ELR (cell line): ENCODE results near the gene DKKL1.
A peak's percentile ranks its signal among the peaks of the same experiment; 100 is the strongest.
"Not testable (repeated sequence)": the region's sequence is repeated elsewhere in the genome, so short reads cannot be mapped to it uniquely, and the experiment has no call there.

Source experiments
- DNase-seq: peaks from one replicate; pipeline ENCODE4 v3.0.0-alpha.2; 2015; ENCODE audit warnings: low read depth

Gene DKKL1

DNA sequence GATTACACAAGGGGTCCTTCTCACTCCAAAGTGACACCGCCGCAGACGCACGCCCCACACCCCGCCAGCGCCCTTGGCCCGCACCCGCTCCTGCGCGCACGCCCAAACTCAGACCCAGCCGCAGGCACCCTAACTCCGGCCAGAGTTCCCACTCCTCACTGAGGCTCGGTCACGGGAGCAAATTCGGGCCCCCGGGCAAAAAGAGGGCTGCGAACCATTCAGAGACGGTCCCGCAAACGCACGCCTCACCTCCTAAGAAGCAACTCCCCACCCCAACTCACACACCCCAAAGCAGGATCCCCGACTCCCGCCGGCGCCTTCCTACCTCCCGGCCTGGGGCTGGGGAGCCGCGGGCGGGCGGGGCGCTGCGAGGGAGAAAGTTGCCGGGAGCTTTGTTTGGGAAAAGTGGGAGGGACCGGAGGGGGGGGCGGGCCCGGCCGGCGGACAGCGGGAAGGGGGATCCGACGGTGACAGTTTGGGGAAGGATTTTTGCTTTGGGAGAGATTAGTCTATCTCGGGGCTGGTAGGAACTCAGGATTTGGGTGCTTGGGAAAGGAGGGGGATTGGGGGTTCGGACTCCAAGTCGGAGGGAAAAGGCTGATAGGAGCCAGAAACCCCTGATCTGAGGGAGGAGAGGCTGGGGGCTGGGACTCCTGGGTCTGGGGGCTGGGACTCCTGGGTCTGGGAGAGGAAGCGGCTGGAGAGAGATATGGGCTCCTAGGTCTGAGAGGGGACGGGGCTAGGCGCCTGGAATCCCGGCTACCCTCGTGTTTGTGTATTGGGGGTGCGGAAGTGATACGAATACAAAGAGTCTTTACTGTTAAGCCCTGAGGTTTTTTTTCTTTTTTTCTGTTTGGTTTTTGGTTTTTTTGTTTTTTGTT is 1.4 kb upstream of the DKKL1 start, which contains the start of gene TEAD2:
Gene TEAD2, minus strand, starts transcription at position 369 of the 881 bp plus-strand sequence. CDS start 2,341 bp downstream, outside the sequence.
- peak; percentile 64 for DNase-seq

DNA sequence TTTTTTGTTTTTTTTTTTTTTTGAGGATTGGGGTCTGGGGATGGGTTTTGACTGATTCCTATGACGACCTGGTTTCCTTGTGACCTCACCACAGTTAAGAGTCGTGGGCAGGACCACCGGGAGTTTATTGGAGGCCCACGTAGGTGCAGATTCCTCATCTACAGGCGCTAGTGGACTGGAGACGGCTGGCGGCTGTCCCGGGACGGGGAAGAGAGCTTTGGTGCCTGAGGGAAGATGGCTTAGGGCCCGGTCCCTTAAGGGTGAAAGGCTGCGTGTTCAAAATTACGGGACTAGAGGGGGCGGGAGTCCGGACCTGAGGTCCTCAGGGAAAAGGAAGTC is 779 bp upstream of the DKKL1 start:
- peak; percentile 53 for DNase-seq

DNA sequence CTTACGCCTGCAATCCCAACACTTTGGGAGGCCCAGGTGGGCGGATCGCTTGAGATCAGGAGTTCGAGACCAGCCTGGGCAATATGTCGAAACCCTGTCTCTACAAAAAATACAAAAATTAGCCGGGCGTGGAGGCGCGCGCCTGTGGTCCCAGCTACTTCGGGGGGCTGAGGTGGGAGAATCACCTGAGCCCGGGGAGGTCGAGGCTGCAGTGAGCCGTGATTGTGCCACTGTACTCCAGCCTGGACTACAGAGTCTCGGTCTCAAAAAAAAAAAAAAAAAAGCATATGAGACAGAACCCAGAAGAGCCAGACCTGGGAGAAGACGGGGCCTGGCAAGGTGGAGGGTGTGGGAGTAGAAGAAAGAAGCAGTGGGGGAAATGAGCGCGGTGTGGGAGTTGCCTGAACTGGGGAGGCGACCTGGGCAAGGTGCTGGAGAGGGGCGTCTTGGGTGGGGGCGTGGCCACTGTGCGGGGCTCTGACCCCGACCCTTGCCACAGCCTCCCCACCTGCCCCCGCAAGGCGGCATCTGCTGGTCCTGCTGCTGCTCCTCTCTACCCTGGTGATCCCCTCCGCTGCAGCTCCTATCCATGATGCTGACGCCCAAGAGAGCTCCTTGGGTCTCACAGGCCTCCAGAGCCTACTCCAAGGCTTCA is 533 bp downstream of the DKKL1 start:
- DNase-seq, result no peak

DNA sequence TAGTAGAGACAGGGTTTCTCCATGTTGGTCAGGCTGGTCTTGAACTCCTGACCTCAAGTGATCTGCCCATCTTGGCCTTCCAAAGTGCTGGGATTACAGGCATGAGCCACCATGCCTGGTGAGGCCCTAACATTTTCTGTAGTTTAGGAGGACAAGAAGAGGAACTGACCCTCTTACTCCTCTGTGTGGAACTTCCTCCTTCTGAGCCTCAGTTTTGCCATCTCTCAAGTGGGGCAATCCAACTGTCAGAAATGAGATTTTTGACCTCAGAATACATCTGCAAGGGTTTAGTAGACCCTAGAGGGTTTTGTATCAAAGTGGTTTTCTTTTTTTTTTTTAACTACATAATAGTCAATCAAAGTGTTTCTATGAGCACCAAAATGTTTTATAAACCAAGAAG is 2.4 kb downstream of the DKKL1 start:
- DNase-seq, result no peak

DNA sequence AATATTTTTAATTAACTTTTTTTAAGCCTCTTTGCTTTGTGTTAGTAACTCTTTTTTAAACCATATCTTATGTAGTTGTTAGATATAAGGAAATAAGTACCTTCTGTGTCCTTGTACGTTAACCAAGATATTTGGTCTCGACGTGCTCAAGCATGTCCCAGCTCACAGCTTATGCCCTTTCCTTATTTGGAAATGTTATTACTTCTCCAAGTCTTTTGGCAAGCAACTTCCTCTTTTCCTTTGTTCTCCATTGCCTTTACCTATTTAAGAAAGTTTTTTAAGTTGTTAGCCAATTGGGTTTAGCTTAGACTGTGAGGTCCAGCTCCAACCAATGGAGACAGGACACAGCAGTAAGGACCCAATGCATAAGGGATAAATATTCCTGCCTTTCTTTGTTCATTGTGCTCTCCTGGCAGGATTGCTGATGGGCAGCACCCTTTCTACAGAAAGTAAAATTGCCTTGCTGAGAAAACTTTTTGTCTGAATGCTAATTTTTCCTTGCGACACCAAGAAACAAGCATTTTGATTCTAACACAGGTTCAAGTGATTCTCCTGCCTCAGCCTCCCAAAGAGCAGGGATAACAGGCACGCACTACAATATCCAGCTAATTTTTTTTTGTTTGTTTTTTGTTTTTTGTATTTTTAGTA is 5.2 kb downstream of the DKKL1 start:
- no peak for DNase-seq

DNA sequence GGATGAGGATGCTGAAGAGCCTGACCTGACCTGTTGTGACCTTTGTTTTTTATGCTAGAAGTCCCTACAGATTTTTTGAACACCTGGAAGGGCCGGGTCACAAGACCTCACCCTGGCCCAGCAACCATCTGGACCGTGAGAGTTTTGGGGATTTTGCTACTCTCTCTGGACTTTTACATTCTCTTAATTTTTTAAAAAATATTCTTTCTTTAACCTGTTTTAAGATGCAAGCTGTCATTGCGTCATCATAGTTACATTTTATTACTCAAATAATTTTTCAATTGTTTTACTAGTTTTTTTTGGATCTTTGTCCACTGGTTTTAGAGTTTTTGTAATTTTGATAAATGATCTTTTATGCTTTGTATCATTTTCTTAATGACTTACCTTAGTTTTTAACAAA is 7.5 kb downstream of the DKKL1 start:
- DNase-seq, result no peak

DNA sequence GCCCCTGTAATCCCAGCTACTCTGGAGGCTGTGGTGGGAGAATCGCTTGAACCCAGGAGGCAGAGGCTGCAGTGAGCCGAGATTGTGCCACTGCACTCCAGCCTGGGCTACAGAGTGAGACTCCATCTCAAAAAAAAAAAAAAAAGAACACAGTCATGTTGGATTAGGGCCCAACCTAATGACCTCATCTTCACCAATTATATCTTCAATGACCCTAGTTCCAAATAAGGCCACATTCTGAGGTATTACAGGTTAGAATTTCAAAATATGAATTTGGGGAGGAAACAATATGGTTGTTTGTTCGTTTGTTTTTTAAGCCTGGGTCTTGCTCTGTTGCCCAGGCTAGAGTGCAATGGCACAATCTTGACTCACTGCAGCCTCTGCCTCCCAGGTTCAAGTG is 9.5 kb downstream of the DKKL1 start:
- not testable (repeated sequence) for DNase-seq

DNA sequence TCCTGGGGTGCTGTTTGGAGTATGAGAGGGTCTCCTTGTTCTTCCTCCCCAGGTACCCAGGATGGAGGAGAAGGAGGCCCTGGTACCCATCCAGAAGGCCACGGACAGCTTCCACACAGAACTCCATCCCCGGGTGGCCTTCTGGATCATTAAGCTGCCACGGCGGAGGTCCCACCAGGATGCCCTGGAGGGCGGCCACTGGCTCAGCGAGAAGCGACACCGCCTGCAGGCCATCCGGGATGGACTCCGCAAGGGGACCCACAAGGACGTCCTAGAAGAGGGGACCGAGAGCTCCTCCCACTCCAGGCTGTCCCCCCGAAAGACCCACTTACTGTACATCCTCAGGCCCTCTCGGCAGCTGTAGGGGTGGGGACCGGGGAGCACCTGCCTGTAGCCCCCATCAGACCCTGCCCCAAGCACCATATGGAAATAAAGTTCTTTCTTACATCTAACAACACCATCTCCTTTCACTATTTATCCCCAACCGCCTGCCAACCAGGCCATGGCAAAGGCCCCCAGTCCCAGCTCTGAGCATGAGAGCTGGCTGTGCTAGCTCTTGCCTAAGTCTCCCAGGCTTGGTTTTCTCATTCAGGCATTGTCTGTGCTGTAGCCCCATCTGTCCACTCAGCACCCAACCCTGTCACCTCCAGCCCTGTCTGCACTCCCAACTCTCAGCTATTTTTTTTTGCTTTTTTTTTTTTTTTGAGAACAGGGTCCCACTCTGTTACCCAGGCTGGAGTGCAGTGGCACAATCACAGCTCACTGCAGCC is 11.2 kb downstream of the DKKL1 start:
- no peak for DNase-seq

DNA sequence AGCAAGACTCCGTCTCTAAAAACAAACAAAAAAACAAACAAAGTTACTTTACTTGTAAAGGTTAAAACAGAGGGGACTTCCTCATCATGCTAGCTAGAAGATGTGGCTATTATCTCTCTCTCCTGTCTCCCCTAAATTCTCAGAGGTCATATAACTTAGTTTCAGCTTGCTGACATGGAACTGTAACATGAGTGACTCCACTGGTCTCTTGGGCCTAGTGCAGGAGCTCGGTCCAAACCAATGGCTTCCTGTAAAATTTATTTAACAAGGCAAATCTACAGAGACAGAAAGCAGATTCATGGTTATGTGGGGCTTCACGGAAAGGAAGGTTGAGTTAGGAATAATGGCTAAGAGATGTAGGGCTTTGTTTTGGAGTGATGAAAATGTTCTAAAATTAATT is 14.8 kb downstream of the DKKL1 start:
- no peak for DNase-seq

DNA sequence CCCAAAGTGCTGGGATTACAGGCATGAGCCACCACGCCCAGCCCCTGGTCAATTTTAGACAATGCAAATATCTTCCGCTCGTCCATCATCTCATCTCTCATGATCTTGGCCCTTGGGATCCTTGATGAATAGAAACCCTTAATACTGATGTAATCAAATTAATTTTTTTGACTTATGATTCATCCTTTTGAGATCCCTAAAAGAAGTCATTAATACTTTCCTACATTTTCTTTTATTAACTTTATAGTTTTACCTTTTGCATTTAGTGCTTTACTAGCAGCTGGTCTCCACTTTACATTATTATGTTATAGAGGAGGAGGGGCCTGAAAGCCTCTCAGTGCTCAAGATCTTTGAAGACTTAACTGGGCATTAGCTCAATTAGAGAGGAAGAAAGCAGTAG is 16.7 kb downstream of the DKKL1 start:
- no peak for DNase-seq

DNA sequence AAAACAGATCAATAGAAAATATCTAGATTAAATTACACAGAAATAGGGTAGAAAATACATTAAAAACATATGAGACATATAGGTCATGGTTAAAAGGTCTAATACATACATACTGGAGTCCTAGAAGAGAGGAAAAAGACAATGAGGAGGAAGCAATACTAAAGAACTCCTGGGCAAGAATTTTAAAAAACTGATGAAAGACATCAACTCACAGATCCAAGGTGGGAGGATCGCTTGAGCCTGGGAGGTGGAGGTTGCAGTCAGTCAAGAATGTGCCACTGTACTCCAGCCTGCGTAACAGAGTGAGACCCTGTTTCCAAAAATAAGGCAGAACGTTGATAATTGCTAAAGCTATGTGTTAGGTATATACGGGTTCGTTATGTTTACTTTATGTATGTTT is 19.0 kb downstream of the DKKL1 start:
- DNase-seq, result no peak

DNA sequence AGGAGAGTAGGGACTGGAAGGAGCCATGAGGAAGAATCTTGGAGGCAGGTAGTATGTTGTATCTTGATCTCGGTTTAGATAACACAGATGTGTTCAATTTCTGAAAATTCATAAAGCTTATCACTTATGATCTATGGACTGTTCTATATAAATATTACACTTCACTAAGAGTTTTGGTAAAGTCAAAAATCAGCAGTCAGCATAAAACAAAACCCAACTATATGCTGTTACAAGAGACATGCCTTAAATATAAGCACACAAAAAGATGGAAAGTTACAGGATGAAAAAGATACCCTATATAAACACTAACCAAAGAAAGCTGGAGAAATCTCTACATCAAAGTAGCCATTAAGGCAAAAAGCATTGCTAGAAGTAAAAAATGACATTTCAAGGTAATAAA is 19.9 kb downstream of the DKKL1 start:
- no peak for DNase-seq

DNA sequence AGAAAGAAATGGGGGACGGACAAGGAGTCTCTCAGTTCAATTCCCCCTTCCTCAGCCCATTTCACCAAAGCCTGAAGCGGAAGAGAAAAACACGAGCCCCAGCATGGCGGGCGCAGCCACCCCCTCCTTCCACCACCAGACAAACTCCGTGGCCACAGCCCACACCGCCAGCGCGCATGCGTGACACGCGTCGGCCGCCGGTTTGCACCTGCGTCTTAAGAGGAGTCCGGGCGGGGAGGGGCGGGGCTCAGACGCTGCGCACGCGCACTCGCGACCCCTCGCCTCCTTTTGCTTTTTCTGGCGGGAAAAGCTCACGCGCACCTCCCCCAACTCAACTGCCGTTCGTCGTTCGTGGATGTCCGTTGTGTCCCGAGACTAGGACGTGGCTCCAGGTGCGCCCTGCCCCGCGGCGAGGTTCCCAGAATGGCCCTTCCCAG is 24.3 kb downstream of the DKKL1 start, which contains the start of gene KASH5:
Gene KASH5, plus strand, starts transcription at position 314 of the 437 bp plus-strand sequence. CDS start 2,635 bp downstream, outside the sequence.
- DNase-seq, result no peak

DNA sequence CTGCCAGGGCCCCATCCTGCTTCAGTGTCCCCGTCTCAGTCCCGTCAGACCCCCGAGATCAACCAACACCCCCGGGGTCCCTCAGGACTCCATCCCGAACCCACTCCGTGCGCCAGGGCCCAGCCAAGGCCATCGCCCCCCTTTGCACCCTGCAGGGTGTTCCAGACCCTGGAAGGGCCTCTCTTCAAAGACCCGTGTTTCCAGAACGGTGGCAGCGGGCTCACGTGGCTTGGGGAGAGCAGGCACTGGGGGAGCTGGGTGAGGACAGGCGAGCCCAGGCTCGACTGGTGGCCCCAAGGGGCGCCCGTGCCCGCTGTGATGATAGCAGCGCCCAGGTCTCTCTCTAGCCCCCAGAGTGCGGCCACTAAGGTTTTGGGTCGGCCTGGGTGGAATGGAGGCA is 25.7 kb downstream of the DKKL1 start:
- no peak for DNase-seq

DNA sequence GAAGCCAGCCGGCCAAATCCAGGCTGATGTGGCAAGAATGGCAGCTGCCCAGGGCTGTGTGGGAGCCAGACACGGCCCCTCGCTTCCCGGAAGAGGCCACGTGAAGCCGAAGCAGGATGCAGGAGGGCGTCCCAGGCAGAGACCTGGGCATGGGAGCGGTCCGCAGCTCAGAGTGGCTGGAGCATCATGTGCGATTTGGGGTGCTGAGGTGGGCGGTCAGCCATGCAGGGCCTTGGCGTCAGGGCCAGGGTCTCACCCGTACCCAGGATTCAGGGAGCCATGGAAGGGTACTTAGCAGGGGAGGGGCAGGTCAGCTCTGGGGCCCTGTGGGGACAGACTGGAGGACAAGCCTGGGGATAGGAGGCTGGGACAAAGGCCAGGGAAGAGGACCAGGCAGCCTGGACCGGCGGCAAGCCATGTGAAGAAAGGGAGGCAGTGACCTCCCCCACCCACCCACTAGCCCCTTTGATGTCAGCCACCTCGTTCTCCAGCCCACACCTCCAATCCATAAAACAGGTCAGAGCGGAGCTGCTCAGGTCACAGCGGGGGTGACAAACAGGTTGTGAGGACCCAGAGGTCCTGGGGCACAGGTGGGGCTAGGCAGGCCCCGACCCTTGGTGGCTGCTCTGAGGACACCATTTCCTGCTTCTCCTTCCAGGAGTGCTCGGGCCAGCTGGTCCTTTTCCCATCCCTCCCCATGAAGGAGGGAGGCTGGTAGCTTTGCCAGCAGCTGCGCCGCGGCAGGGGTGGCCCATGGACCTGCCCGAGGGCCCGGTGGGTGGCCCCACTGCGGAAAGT is 26.7 kb downstream of the DKKL1 start:
- DNase-seq, result no peak

DNA sequence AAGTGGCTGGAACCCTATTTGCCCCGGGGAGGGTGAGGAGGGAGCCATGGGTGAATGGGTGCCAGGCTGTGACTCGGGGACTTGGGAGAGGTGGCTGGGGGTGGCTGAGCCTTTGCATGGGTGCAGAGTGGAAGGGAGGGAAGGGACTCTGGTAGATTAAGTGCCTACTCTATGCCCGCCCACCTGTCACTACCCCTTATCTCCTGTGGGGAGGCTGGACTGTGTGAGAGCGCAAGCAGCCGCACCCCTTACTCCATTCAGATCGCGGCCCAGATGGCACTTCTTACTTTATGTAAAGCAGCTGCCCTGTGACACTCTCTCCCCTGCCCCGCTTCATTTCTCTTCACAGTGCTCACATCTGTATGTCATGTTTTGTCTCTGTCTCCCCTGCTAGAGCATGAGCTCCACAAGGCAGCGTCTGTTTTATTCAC is 27.3 kb downstream of the DKKL1 start:
- no peak for DNase-seq

DNA sequence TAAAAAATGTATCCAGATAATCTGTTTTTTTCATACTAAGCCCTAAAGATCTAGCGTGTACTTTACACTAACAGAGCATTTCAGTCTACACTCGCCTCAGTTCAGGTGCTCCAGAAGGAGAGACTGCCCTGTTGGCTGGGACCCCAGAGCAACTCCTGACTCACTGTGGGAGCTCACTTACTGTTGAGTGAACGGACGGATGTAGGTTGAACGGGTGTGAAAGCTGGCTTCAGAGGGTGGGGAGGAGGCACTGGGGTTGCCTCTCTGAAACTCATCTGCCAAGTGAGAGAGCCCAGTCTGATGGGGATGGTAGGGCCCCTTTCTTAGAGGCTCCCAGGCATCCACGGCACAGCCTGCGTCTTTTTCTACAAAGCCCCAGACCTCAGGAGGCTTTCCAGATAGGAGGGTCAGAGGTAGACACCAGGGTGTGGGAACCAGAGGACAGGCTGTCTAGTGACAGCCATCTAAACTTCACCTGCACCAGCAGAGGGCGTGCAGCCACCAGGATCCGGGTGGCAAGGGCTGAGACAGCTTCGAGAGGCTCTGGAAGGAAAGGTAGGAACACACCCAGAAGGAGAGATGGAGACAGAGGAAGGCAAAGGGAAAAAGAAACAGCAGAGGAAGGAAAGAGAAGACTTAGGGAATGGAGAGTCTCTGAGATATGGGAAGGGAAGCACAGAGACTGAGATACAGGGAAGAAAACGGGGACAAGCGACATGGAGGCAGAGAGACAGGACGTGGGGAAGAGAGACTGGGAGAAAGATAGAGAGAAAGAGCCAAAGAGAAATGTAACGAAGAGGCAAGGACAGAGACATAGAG is 28.1 kb downstream of the DKKL1 start:
- peak; percentile 75 for DNase-seq

DNA sequence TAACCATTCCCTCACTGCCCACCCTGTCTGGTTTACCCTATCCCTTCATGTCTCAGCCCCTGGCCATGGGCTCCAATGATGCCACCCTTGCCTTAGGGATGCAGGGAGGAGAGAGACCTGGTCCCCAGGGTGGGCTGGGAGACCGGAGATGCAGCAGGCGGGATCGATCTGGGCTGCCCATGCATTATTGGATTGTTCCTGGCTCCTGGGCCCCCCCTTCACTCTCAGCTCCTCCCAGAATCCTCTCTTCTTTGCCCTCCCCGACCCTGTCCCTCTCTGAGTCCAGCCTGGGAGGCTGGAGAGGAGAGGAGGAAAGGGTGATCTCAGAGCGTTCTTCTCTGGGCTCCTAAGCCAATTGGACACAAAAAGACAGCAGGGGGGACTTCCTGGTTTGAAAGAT is 30.2 kb downstream of the DKKL1 start:
- no peak for DNase-seq

DNA sequence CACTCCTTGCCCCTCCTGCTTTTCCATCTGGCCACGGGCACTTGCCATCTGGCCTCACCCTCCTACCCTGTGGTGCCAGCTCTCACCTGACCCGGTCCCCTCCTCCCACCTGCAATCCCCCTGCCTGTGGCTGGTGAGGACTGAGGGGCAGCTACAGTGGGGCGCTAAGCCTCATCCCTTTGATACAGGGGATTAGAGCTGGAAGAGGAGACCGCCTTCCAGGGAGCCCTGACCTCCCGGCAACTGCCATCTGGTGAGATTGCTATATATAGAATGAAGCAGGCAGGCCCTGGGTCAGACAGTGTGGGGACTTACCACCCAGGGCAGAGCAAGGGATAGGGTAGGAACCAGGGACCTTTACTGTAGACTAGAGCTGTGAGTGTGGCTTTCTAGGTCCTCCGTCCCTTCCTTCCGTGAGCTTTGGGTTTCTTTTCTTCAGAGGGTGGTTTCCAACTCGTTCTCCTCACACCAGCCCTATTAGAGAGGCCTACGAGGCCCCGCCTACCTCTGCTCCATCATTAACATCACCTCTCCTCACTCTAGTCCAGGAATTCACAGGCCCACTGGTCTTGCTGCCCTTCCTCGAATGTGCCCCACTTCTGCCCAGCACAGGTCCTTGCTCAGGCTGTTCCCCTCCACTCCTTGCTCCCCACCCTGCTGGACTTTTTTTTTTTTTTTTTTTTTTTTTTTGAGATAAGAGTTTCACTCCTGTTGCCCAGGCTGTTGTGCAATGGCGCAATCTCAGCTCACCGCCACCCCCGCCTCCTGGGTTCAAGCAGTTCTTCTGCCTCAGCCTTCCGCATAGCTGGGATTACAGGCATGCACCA is 32.1 kb downstream of the DKKL1 start:
- no peak for DNase-seq
